ENCODE measurements around the gene AFP.

The AFP gene

GRCh38 chr4:73460913-73461522 lies 25.0 kb downstream of the AFP start:
- no peak for DNase-seq (ENCODE audit: low read depth in 2 of 2)

- DNase-seq (ENCODE audit: low read depth in 2 of 2): no peak
These were observed 32.1 kb downstream of the AFP start for GRCh38 chr4:73468170-73468569.

GRCh38 chr4:73470728-73471127 lies 34.7 kb downstream of the AFP start:
- DNase-seq (ENCODE audit: low read depth in 2 of 2): no peak

GRCh38 chr4:73477176-73477575 lies 41.2 kb downstream of the AFP start:
- DNase-seq (ENCODE audit: low read depth in 2 of 2): no peak

- DNase-seq (ENCODE audit: low read depth in 2 of 2): no peak
These were observed 43.3 kb downstream of the AFP start for GRCh38 chr4:73479323-73479722.

GRCh38 chr4:73481358-73481757 lies 45.3 kb downstream of the AFP start, which contains the start of gene AFM:
TSS of gene AFM (plus strand) at chr4:73481745. CDS start at chr4:73481776, 31 bp downstream.
- DNase-seq (ENCODE audit: low read depth in 2 of 2): no peak

GRCh38 chr4:73485085-73485484 lies 49.1 kb downstream of the AFP start:
- no peak for DNase-seq (ENCODE audit: low read depth in 2 of 2)

- DNase-seq (ENCODE audit: low read depth in 2 of 2): no peak
These were observed 49.6 kb downstream of the AFP start for GRCh38 chr4:73485596-73485995.

GRCh38 chr4:73486497-73486896 lies 50.5 kb downstream of the AFP start:
- DNase-seq (ENCODE audit: low read depth in 2 of 2): no peak

GRCh38 chr4:73487233-73487632 lies 51.2 kb downstream of the AFP start:
- DNase-seq (ENCODE audit: low read depth in 2 of 2): no peak

- no peak for DNase-seq (ENCODE audit: low read depth in 2 of 2)
These were observed 64.2 kb downstream of the AFP start for GRCh38 chr4:73499996-73500765.

GRCh38 chr4:73501664-73502265 lies 65.7 kb downstream of the AFP start:
- DNase-seq (ENCODE audit: low read depth in 2 of 2): no peak

- DNase-seq (ENCODE audit: low read depth in 2 of 2): no peak
These were observed 69.5 kb downstream of the AFP start for GRCh38 chr4:73505567-73505966.
